Stimulated activated CD4-positive, alpha-beta T cell treated with anti-CD3 and anti-CD28 coated beads, Interleukin-12 subunit alpha, Interleukin-12 subunit beta, amount 100 ng/mL, for 48 hours (primary cell): ENCODE measurements around the gene PDCD1LG2.

Experiments used
- DNase-seq, 3 donors: peaks; one replicate each; pipeline ENCODE4 v3.0.0-alpha.2; 2020; ENCODE audit warnings: low read depth in 2 of 3, low spot score in 1 of 3

PDCD1LG2 gene

DNA sequence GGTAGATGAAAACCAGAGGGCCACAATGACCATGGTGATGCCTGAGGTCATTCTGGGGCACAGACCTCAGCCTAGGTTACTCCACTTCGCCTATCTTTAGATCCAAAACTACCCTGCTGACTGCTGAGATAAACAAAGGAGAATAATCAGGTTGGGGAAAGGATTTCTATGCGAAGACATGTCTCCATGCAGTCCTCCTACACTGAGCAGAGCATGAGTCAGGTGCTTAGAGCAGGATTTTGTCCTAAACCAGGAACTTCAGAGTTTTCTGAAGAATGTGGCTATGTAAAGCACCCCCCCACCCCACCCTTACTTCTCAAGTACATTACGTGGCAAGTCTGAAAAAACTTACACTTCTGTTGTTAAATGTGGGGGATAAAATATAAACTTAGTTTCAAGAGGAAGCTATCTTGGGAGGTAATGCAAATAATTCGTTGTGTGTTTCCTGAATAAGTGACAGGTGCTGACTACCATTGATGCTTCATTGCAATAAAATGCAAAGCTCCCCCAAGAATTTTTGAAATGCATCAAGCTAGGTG lies 19.4 kb downstream of the PDCD1LG2 start:
- DNase-seq: no peak

GRCh38 chr9:5531101-5531882 lies 21.0 kb downstream of the PDCD1LG2 start:
- no peak for DNase-seq

GRCh38 chr9:5532306-5532705 lies 22.0 kb downstream of the PDCD1LG2 start:
- no peak for DNase-seq

DNA sequence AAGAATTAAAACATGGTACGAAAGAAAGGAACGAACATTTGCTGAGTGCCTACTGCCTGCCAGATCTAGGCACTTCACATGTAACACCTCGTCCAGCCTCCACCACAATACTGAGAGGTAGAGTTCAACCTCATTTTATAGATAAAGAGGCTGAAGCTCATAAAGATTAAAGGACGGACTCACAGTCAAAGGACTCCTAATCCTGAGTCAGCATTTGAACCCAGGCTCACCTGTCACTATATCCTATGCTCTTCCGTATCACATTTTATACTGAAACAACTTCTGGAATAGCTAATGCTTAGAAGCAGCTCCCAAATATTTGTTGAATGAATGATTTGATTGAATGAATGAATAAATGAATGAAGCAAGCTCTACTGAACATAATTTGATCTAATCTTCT lies 22.5 kb downstream of the PDCD1LG2 start:
- no peak for DNase-seq

GRCh38 chr9:5536684-5537083 lies 26.4 kb downstream of the PDCD1LG2 start:
- no peak for DNase-seq

GRCh38 chr9:5543875-5544702 lies 33.8 kb downstream of the PDCD1LG2 start:
- no peak for DNase-seq

DNA sequence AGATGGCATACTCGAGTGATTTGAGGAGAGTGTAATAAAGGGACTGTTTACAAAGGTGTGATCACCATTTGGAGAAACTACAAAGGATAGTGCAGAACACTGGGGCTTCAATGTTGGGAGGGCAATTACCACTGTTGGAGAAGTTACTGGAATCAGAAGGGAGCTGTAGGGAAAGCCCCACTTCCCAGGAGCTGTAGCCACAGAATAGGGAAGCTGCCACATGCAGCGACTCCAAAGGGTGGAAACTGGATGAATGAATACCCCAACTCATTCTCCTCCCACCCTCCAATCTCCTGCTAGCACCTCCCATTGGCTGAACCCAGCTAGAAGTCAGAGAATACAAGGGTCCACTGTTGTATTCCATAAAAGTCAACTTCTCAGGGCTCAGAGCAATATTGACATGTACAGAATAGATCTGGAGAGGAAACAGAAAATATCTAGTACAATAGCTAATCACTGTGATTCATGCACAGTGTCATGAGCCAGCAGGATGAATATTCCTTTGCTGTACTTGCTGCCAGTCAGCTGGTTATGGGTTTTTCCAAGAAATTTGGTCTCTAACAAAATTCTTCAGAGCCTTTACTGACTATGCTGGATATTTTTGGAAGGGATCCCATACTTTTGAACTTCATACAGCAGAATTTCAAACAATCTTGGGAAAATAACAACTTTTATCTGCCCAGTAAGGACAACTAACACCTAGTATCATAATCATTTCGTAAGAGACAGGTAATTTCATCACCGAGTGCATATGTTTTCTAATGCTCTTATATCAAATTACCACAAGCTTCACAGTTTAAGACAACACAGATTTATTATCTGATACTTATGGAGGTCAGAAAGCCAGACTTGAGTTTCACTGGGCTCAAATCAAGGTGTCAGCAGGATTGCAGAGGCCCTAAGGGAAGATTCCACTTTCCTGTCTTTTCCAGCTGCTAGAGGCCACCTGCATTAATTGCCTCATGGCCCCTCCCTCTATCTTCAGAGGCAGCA lies 39.6 kb downstream of the PDCD1LG2 start:
- DNase-seq: no peak

- DNase-seq: no peak
Observed at GRCh38 chr9:5551368-5552150, 41.2 kb downstream of the PDCD1LG2 start.

GRCh38 chr9:5552301-5552700 lies 42.0 kb downstream of the PDCD1LG2 start:
- DNase-seq: no peak

- DNase-seq: no peak
Observed at GRCh38 chr9:5553211-5553610, 42.9 kb downstream of the PDCD1LG2 start.

DNA sequence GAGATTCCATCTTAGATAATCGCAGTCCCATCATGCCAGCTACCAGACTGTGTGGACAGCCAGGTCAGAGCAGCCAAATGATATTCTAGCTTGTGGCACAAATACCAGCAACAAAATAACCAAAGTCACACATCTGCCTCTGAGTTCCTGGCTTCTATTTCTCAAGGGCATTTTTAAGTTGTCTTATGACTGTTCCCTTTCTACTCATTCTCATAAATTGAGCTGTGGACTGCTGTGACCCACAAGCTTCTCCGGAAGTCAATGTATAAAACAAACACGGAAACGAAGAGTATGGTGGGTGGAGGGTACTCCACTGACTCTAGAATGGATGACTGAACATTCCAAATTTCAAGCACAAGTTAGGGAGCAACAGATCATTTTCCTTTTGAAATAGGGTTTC lies 43.9 kb downstream of the PDCD1LG2 start:
- DNase-seq: no peak

- no peak for DNase-seq
Observed at GRCh38 chr9:5556101-5556705, 45.9 kb downstream of the PDCD1LG2 start.

DNA sequence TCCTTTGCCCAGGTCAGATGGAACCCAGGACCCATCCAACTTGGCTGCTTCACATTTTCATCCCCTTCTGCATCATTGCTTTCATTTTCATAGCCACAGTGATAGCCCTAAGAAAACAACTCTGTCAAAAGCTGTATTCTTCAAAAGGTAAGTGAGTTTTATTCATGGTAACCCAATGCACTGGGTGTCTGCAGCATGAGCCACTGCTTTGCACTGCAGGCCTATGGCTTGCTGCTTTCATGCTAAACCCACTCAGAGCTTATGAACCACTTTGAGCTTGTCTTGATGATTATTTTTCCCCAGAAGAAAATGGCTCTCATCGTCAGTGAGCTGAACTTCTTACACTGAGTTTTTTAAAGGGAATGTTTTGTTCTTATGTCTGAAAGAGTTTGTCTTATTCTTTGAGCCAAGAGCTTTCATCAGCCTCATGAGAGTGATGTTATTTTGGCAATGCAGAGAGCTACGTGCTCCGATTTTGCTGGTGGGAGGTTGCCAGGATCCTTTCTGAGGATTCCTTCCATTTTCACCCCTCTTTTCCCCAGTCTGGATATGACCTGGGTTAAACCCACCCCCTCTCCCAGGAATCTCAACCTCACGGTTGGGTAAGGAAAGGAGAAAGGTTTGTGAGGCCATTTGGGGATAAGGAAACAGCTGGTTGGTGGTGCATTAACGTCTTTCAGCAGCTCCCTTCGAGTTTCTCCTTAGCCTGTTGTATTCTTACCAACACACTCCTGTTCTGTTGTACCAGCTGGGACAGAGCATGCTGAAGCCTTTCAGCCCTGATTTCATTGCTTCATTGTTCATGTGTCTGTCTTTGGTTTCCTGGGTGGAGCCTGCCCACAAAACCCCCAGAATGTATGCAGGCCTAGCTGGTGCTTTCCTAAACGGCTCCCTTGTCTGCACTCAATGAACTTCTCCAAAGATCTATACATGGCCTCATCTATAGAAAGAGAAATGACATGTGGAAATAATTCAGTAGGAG lies 47.6 kb downstream of the PDCD1LG2 start:
- DNase-seq: no peak

DNA sequence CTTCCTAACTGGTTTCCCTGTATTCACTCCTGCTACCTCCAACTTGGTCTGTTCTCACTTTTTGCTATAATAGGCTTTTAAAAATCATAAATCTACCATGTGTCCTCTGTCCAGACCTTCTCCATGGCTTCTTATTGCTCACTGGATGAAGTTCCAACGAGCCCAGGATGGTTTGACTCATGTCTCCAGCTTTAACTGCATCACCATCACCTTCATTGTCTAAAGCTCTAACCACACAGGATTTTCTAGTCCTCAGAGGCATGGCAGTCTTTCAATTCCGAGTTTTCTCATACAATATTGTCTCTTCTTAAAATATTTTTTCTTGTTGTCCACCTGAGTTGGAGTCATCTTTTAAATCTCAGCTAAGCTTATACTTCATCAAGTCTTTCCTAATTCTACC lies 49.3 kb downstream of the PDCD1LG2 start:
- no peak for DNase-seq

DNA sequence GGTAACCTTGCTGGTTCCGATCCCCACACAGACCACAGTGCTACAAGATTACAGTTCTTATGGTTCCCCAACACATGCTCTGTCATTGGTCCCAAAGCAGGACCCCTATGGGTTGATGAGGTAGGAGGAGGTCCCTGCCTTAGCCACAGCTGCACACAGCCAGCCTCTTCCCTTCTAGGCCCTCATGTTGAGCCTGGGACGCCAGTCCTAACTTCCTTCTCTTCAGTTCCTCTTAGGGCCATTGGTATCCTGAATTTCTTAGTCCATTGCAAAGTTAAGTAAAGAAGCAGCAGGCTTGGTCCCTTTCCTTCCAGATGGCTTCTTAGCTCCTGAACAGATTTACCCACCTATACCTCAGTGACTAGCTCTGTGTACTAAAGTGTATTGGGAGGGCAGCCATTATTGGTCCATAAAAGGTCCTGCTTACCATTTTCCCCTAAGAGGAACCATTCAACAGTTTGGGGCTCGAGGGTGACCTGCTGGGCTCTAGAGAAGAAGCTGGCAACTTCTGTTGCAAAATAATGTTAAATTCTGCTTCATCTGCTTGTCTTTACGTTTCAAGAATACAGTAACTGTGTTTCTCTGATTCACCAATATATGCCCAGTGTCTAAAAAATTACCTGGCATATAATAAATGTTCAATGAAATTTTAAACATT lies 50.2 kb downstream of the PDCD1LG2 start:
- DNase-seq: no peak

GRCh38 chr9:5561828-5562488 lies 51.6 kb downstream of the PDCD1LG2 start:
- DNase-seq: no peak

DNA sequence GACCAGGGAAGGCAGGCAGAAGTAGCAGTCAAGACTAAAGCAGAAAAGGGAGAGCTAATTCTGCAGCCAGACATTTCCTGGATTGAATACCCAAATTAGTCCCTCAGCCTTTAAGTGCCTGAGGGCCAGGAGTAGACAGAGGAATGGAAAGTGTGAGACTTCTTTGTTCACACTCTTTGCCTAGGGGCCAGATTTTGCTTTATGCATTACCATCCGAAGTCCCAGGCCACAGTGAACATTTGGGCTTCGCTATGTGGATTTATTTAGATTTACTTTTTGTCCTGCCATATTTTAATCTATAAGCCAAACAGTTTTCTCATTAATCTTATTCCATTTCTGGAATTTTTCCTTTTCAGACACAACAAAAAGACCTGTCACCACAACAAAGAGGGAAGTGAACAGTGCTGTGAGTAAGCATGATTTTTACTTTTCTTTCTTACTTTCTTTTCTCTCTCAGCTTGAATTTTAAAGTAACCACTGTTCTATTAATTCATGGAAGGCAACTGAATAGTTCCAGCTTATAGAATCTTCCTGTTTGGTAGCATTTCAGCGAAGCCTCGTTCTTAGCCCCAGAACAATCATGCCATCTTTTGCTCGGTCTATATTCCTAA lies 52.6 kb downstream of the PDCD1LG2 start:
- no peak for DNase-seq
